ENCODE results near the gene ZIK1.

The ZIK1 gene

DNA sequence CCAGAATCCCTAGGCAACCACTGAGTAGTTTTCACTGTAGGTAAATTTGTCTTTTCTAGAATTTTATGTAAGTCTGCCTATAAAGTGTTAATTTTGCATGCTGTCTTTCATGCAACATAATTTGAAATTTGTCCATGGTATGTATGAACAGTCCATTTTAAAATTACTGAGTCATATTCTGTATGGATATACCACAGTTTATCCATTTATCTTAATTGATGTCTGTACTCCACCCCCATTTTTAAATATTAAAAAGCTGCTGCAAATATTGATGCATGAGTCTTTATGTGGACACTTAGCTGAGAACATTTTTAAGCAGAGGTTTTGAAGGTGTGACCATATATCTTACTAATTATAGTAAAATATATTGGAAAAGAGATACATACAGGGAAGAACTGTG lies 39.1 kb downstream of the ZIK1 start:
- in situ Hi-C loops (cut with MboI; ENCODE audit: low pct_unique_long_range_greater_than_20kb, low sequenced_read_pairs, unreplicated experiment) = no loop called here
- no peak for DNase-seq (ENCODE audit: low spot score)
- TF ChIP-seq, protein P1, sequence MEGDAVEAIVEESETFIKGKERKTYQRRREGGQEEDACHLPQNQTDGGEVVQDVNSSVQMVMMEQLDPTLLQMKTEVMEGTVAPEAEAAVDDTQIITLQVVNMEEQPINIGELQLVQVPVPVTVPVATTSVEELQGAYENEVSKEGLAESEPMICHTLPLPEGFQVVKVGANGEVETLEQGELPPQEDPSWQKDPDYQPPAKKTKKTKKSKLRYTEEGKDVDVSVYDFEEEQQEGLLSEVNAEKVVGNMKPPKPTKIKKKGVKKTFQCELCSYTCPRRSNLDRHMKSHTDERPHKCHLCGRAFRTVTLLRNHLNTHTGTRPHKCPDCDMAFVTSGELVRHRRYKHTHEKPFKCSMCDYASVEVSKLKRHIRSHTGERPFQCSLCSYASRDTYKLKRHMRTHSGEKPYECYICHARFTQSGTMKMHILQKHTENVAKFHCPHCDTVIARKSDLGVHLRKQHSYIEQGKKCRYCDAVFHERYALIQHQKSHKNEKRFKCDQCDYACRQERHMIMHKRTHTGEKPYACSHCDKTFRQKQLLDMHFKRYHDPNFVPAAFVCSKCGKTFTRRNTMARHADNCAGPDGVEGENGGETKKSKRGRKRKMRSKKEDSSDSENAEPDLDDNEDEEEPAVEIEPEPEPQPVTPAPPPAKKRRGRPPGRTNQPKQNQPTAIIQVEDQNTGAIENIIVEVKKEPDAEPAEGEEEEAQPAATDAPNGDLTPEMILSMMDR (IDR thresholded peaks at IDR 0.05; ENCODE audit: extremely low read depth, insufficient read depth, missing control alignments) = no peak

GRCh38 chr19:57632987-57633831 lies 49.3 kb downstream of the ZIK1 start, which contains the start of gene ZNF211:
ZNF211 (plus strand) TSS chr19:57633168; CDS start chr19:57633347, 179 bp downstream.
- TF ChIP-seq, protein P1 (IDR thresholded peaks at IDR 0.05; ENCODE audit: extremely low read depth, insufficient read depth, missing control alignments) = peak; percentile 18
- DNase-seq (ENCODE audit: low spot score) = peak; percentile 93
- in situ Hi-C loops (cut with MboI; ENCODE audit: low pct_unique_long_range_greater_than_20kb, low sequenced_read_pairs, unreplicated experiment) = no loop called here

GRCh38 chr19:57633832-57634131 lies 49.8 kb downstream of the ZIK1 start:
- in situ Hi-C loops (cut with MboI; ENCODE audit: low pct_unique_long_range_greater_than_20kb, low sequenced_read_pairs, unreplicated experiment) = no loop called here
- TF ChIP-seq, protein P1 (IDR thresholded peaks at IDR 0.05; ENCODE audit: extremely low read depth, insufficient read depth, missing control alignments) = no peak
- DNase-seq (ENCODE audit: low spot score) = no peak

- in situ Hi-C loops (cut with MboI; ENCODE audit: low pct_unique_long_range_greater_than_20kb, low sequenced_read_pairs, unreplicated experiment) = no loop called here
- DNase-seq (ENCODE audit: low spot score) = no peak
- TF ChIP-seq, protein P1 (IDR thresholded peaks at IDR 0.05; ENCODE audit: extremely low read depth, insufficient read depth, missing control alignments) = no peak
Measured at GRCh38 chr19:57637379-57637778, 53.4 kb downstream of the ZIK1 start.

DNA sequence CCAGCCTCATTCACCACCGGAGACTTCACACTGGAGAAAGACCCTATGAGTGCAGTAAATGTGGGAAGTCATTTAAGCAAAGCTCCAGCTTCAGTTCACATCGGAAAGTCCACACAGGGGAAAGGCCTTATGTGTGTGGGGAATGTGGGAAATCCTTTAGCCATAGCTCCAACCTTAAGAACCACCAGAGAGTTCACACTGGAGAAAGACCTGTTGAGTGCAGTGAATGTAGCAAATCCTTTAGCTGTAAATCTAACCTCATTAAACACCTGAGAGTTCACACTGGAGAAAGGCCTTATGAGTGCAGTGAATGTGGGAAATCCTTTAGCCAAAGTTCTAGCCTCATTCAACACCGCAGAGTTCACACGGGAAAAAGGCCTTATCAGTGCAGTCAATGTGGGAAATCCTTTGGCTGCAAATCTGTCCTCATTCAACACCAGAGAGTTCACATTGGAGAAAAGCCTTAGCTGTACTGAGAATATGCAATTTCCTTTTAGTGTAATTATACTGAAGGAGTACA lies 57.8 kb downstream of the ZIK1 start:
- in situ Hi-C loops (cut with MboI; ENCODE audit: low pct_unique_long_range_greater_than_20kb, low sequenced_read_pairs, unreplicated experiment) = no loop called here
- TF ChIP-seq, protein P1 (IDR thresholded peaks at IDR 0.05; ENCODE audit: extremely low read depth, insufficient read depth, missing control alignments) = no peak
- DNase-seq (ENCODE audit: low spot score) = no peak

DNA sequence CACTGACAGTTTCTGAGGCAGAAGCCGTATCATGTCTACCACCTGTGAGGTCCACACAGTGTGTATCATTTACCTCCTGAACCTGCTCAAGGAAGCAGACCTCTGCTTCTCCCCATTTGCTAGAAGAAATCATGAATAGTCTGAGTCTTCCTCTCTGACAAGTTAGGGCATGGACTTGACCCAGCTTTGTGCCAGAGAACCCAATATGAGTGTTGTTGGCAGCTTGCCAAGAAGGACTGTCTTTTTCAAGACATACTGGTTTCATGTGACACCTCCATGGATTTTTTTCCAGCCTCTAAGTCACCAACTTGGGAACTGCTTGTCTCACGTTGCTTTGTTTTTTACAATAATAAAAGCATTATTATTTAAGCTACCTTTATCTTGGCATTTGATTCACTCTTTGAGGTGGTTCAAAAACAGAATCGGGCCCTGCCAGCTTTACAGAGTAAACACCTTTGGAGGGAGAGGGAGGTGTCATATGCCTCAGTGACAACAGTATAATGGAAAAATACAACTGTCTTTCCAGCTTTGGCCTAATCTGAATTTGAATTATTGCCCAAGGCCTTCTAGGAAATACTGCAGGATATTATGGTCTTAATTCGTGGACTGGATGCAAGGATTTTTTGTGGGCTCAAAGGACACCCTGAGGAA lies 58.6 kb downstream of the ZIK1 start:
- no peak for DNase-seq (ENCODE audit: low spot score)
- in situ Hi-C loops (cut with MboI; ENCODE audit: low pct_unique_long_range_greater_than_20kb, low sequenced_read_pairs, unreplicated experiment) = no loop called here
- TF ChIP-seq, protein P1 (IDR thresholded peaks at IDR 0.05; ENCODE audit: extremely low read depth, insufficient read depth, missing control alignments) = no peak

All from GM13977 (cell line).